Panc1 (cell line): ENCODE data around the gene NPR3. TPM values are rescaled to one million over a fixed set of nuclear protein-coding genes. Genes with fewer than 3 reads are reported as not detected.

Experiments
- ATAC-seq: fragments of 200-7000 bp; cut with Tn5 transposase; 2 replicates; pipeline ENCODE4 v1.9.1; 2020; ENCODE audit warnings: mild to moderate bottlenecking, moderate library complexity
- BruUV-seq: library from RNA; stranded (reverse); fragments of 400-500 nt; replicated peaks from 2 replicates; lab custom pipeline; 2021; lab: Mats Ljungman, UMichigan
- CTCF ChIA-PET: fragments of 300-600 bp; sonication (Branson Sonifier 250); formaldehyde crosslinking; loops from one replicate; lab custom pipeline; 2022; ENCODE audit warnings: antibody characterized with exemption; lab: Charles Lee
- POLR2A ChIA-PET: fragments of 300-600 bp; sonication (Branson Sonifier 250); formaldehyde crosslinking; loops from one replicate; lab custom pipeline; 2022; ENCODE audit warnings: antibody characterized with exemption; lab: Charles Lee
- DNase-seq: peaks from one replicate; pipeline ENCODE4 v3.0.0-alpha.2; 2010; ENCODE audit warnings: low read depth, low spot score
- H3K27ac ChIP-seq: 2 replicates; pipeline ENCODE4 v1.5.1; 2011; ENCODE audit warnings: mild to moderate bottlenecking, low read length, inconsistent platforms
- H3K27me3 ChIP-seq: fragments of 200-500 bp; sonication (Bioruptor generic); 2 replicates; pipeline ENCODE4 v1.6.0; 2014; ENCODE audit warnings: low read length, inconsistent platforms; ENCODE audit not compliant: control insufficient read depth, insufficient read depth
- H3K36me3 ChIP-seq: fragments of 200-500 bp; sonication (Bioruptor generic); 2 replicates; pipeline ENCODE4 v1.5.1; 2014; ENCODE audit warnings: inconsistent platforms, mild to moderate bottlenecking, low read length, moderate library complexity; ENCODE audit not compliant: control insufficient read depth, insufficient read depth
- H3K4me1 ChIP-seq: 2 replicates; pipeline ENCODE4 v1.5.1; 2011; ENCODE audit warnings: inconsistent platforms, mild to moderate bottlenecking, low read length, moderate library complexity; ENCODE audit not compliant: control insufficient read depth, insufficient read depth
- H3K4me3 ChIP-seq, 2 experiments: 2 replicates each; pipeline ENCODE4 v1.5.1; 2011 to 2012; ENCODE audit warnings: low read depth in 2 of 2, low read length in 2 of 2, mild to moderate bottlenecking in 2 of 2, inconsistent platforms in 1 of 2, moderate library complexity in 1 of 2
- H3K9me3 ChIP-seq: fragments of 200-500 bp; sonication (Bioruptor generic); 2 replicates; pipeline ENCODE4 v1.5.1; 2014; ENCODE audit warnings: low read depth, mild to moderate bottlenecking, inconsistent platforms, low read length, moderate library complexity; ENCODE audit not compliant: control insufficient read depth, insufficient read depth
- CTCF ChIP-seq: fragments of 450-650 bp; IDR thresholded peaks from 2 replicates; pipeline ENCODE4 v1.5.1; 2017; ENCODE audit warnings: mild to moderate bottlenecking
- POLR2AphosphoS5 ChIP-seq: IDR thresholded peaks from 2 replicates; pipeline ENCODE4 v1.6.1; 2012; ENCODE audit warnings: mild to moderate bottlenecking, low read depth, low read length, moderate library complexity
- REST ChIP-seq, 2 experiments: IDR thresholded peaks; 2 replicates each; pipeline ENCODE4 v1.6.1; 2011 to 2012; ENCODE audit warnings: low read depth in 2 of 2, control low read depth in 1 of 2, low read length in 1 of 2, mild to moderate bottlenecking in 1 of 2, moderate library complexity in 1 of 2; ENCODE audit not compliant: insufficient read depth in 1 of 2
- SIN3A ChIP-seq: IDR thresholded peaks from 2 replicates; pipeline ENCODE4 v1.6.1; 2012; ENCODE audit warnings: low read depth, mild to moderate bottlenecking, low read length, moderate library complexity, borderline replicate concordance; ENCODE audit not compliant: insufficient read depth
- TCF7L2 ChIP-seq: IDR thresholded peaks from 2 replicates; pipeline ENCODE4 v1.6.1; 2011; ENCODE audit warnings: mild to moderate bottlenecking, low read depth, low read length, inconsistent platforms
- in situ Hi-C: cut with HindIII; loops from 2 replicates; pipeline ENCODE4 v1.10.0; 2016; ENCODE audit warnings: low sequenced_read_pairs, low pct_unique_long_range_greater_than_20kb
- intact Hi-C: fragments of 100-400 bp; cut with micrococcal nuclease; formaldehyde crosslinking; loops from one replicate; pipeline ENCODE4 v1.10.0; 2022; ENCODE audit not compliant: unreplicated experiment
- total RNA-seq: library from RNA; stranded (reverse); gene quantifications from one replicate; pipeline ENCODE4 v1.2.1, GENCODE V29; 2021; ENCODE audit not compliant: unreplicated experiment

The NPR3 gene
- total RNA-seq, 1 experiment from 2014 or later, result 0.10 TPM

- Histone ChIP-seq H3K4me1 (no peaks in the 10 kb centered on the region), H3K27me3 (no peaks in the 10 kb centered on the region; the same call in 1 of the 2 replicates), H3K27ac (no peak overlapping the region), H3K4me3 (peak overlapping the region; percentile 21 to 24; a peak in 2 of 4 replicates), H3K36me3 (no peaks in the 10 kb centered on the region), H3K9me3 (no peaks in the 10 kb centered on the region)
- no peak for TF ChIP-seq CTCF
- no peak for TF ChIP-seq TCF7L2
- intact Hi-C loops, result no loop called here
- ChIA-PET POLR2A (no interaction called here), CTCF (no interaction called here)
- DNase-seq, result no peak
- no TSS peak for BruUV-seq
- in situ Hi-C loops, result no loop called here
- ATAC-seq, result no peak; the same call in 1 of the 2 replicates
Observed at GRCh38 chr5:32711681-32712480, 760 bp downstream of the NPR3 start.

GRCh38 chr5:32712481-32713360 lies 1.6 kb downstream of the NPR3 start:
- BruUV-seq, result no TSS peak
- peak overlapping the region in 1 of 2 experiments; percentile 24; a peak in 1 of 4 replicates for H3K4me3 ChIP-seq
- intact Hi-C loops (no loop called here), in situ Hi-C loops (no loop called here)
- no peaks in the 10 kb centered on the region for H3K4me1 ChIP-seq
- ATAC-seq, result no peak
- ChIA-PET POLR2A (no interaction called here), CTCF (no interaction called here)
- no peaks in the 10 kb centered on the region for H3K9me3 ChIP-seq
- H3K27me3 ChIP-seq, result no peaks in the 10 kb centered on the region; the same call in 1 of the 2 replicates
- DNase-seq, result no peak
- no peak overlapping the region for H3K27ac ChIP-seq
- TF ChIP-seq REST (IDR thresholded peaks at IDR 0.05; ENCODE audit: insufficient read depth in 1 of 2, low read depth in 2 of 2, low read length in 1 of 2) (no peak), CTCF (no peak), TCF7L2 (no peak), SIN3A (no peak), POLR2AphosphoS5 (no peak)
- H3K36me3 ChIP-seq, result no peaks in the 10 kb centered on the region
